ENCODE measurements around the gene GRB10.

GRB10 gene

DNA sequence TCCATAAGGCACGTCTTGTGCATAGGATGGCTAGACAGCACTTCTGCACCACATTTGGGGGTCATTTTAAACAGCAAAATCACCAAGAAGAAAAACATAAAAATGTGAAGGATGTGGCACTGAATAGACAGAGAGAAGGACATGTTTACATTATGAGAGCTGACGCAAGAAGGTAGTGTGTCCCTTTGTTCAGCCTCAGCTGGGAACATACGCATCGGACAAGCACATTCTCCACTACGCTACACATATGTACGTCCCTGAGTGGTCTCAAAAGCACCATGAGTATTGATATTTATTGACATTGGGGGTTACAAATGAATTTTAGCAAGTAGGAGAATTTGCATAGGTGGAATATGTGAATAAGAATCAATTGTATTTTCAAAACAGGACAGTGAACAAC, 237.7 kb downstream of the GRB10 start:
- no peak for DNase-seq (ENCODE audit: low read depth)

DNA sequence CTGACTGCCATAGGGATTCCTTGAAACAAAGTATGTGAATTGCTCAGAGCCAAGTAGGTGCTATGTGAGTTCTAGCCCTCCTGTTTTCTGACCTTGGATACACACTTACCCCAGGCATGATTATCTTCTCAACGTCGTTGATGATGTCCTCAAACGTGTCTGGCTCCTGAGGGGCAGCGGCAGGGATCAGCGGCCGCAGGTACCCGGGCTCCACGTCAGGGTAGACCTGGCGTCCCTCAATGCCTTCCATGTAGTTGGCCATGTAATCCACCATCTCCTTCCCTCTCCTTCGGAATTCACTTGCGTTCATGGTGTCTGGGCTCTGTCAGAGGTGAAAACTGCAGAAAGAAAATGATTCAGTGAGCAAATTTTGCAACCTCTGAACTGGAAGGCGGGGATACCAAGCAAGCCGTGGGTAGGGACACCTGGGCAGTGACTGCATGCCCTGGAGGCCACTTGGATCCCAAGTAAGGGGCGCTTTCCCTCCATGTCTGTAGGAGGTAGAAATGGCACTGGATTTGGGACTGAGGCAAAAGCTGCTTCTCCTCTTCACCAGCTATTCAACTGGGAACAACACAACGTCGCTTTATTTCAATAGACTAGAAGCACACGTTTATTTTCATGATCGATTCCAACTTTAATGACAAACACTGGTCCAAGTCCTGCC, 238.8 kb downstream of the GRB10 start:
- no peak for DNase-seq (ENCODE audit: low read depth)

DNA sequence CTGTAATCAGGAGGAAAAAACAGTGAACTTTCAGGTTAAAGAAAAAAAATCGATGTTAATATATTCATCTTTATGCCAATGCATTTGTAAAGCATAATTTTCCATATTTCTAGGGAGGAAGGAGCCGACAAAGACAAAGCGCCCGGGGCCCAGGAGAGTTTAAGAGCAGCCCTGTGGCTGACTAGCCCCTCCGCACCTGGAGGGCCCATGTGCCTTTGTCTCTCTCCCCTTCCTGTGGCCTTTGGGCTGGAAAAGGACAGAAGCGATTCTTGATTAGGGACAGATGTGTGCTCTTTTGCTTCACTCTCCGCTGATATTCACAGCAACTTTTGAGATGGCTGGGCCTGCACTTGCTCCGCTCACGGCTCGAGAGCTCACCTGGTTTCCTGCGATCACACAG, 240.6 kb downstream of the GRB10 start:
- no peak for DNase-seq (ENCODE audit: low read depth)

DNA sequence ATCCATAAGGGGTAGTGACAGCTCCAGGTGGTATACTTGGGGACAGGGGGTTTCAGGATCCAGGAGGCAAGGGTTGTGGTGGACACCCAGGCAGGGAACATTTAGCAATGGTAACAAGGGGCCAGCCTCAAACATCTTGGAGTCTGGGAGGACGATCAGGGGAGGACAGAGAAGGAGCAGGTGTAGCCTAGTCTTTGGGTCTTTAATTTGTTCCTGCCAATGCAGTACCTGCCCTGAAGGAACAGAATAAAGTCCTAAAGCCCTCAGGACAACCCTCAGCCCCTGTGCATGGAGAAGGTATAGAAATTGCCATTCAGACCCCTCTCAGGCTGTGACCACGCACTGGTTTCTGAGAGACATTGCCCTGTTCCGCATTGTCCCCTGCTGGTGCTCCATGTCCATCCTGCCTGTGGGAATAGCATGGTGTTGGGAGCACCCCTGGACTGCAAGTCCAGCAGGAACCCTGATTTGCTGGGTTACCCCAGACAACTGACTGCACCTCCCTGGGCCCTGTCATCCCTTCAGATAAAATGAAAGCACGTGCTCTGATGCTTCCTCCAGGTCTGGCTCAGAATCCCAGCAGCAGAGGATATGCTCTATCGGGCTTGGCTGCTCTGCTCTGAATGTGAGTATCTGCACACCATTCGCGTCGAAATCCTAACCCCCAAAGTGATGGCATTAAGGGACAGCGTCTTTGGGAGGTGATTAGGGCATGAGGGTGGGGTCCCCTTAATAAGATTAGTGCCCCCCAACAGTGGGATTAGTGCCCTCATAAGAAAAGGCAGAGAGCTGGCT, 241.7 kb downstream of the GRB10 start:
- no peak for DNase-seq (ENCODE audit: low read depth)

Measured in EH (cell line).